ENCODE results near the gene PTPN2.

DNA sequence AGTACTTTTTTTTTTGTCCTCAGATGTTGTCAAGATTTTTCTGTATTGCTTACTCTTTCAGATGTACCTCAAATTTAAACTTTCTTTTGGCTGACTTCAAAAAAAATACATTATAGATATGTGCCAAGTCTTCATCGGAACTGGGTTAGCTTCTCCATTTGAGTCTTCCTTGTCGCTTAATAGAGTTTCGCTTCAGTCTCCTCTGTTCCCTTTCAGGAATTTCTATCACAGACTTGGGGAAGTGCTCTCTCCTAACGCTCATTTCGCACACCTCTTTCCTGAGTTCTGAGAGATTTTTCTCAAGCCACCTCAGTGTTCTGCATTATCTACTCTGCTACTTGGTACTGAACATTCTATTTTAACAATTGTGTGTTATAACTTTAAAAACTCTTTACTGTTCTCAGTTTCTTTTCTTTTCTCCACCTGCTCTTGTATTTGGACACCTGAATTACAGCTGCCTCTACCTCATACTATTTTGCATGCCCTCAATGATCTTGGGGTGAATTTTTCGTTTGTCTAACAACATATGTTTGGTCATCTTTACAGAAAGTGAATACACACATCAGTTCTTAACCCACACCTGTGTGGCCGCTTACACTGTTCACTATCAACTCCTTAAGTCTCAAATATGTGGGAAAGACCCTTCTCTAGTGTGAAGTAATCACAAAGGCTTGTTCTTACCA, 16.5 kb downstream of the PTPN2 start:
- TF ChIP-seq EP300 (IDR thresholded peaks at IDR 0.05): no peak
- no peak for TF ChIP-seq POLR2A (IDR thresholded peaks at IDR 0.05; ENCODE audit: low read length)
- no peak for TF ChIP-seq CHD2 (IDR thresholded peaks at IDR 0.05; ENCODE audit: low read length, partially characterized antibody)
- no peak for TF ChIP-seq RCOR1 (IDR thresholded peaks at IDR 0.05; ENCODE audit: low read depth, low read length)
- TF ChIP-seq ZFP36 (IDR thresholded peaks at IDR 0.05; ENCODE audit: borderline replicate concordance, partially characterized antibody): no peak
- no peak for TF ChIP-seq SREBF2 (IDR thresholded peaks at IDR 0.05)
- no peak for TF ChIP-seq RNF2 (IDR thresholded peaks at IDR 0.05; ENCODE audit: borderline replicate concordance, low read depth)
- TF ChIP-seq, protein P1, sequence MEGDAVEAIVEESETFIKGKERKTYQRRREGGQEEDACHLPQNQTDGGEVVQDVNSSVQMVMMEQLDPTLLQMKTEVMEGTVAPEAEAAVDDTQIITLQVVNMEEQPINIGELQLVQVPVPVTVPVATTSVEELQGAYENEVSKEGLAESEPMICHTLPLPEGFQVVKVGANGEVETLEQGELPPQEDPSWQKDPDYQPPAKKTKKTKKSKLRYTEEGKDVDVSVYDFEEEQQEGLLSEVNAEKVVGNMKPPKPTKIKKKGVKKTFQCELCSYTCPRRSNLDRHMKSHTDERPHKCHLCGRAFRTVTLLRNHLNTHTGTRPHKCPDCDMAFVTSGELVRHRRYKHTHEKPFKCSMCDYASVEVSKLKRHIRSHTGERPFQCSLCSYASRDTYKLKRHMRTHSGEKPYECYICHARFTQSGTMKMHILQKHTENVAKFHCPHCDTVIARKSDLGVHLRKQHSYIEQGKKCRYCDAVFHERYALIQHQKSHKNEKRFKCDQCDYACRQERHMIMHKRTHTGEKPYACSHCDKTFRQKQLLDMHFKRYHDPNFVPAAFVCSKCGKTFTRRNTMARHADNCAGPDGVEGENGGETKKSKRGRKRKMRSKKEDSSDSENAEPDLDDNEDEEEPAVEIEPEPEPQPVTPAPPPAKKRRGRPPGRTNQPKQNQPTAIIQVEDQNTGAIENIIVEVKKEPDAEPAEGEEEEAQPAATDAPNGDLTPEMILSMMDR (IDR thresholded peaks at IDR 0.05): no peak
- TF ChIP-seq, protein P2, sequence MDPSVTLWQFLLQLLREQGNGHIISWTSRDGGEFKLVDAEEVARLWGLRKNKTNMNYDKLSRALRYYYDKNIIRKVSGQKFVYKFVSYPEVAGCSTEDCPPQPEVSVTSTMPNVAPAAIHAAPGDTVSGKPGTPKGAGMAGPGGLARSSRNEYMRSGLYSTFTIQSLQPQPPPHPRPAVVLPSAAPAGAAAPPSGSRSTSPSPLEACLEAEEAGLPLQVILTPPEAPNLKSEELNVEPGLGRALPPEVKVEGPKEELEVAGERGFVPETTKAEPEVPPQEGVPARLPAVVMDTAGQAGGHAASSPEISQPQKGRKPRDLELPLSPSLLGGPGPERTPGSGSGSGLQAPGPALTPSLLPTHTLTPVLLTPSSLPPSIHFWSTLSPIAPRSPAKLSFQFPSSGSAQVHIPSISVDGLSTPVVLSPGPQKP (IDR thresholded peaks at IDR 0.05; ENCODE audit: low read depth, low read length): no peak
- TF ChIP-seq, protein P3, sequence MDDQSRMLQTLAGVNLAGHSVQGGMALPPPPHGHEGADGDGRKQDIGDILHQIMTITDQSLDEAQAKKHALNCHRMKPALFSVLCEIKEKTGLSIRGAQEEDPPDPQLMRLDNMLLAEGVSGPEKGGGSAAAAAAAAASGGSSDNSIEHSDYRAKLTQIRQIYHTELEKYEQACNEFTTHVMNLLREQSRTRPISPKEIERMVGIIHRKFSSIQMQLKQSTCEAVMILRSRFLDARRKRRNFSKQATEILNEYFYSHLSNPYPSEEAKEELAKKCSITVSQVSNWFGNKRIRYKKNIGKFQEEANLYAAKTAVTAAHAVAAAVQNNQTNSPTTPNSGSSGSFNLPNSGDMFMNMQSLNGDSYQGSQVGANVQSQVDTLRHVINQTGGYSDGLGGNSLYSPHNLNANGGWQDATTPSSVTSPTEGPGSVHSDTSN (IDR thresholded peaks at IDR 0.05): no peak
- TF ChIP-seq, protein P4, sequence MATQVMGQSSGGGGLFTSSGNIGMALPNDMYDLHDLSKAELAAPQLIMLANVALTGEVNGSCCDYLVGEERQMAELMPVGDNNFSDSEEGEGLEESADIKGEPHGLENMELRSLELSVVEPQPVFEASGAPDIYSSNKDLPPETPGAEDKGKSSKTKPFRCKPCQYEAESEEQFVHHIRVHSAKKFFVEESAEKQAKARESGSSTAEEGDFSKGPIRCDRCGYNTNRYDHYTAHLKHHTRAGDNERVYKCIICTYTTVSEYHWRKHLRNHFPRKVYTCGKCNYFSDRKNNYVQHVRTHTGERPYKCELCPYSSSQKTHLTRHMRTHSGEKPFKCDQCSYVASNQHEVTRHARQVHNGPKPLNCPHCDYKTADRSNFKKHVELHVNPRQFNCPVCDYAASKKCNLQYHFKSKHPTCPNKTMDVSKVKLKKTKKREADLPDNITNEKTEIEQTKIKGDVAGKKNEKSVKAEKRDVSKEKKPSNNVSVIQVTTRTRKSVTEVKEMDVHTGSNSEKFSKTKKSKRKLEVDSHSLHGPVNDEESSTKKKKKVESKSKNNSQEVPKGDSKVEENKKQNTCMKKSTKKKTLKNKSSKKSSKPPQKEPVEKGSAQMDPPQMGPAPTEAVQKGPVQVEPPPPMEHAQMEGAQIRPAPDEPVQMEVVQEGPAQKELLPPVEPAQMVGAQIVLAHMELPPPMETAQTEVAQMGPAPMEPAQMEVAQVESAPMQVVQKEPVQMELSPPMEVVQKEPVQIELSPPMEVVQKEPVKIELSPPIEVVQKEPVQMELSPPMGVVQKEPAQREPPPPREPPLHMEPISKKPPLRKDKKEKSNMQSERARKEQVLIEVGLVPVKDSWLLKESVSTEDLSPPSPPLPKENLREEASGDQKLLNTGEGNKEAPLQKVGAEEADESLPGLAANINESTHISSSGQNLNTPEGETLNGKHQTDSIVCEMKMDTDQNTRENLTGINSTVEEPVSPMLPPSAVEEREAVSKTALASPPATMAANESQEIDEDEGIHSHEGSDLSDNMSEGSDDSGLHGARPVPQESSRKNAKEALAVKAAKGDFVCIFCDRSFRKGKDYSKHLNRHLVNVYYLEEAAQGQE (IDR thresholded peaks at IDR 0.05): no peak
